Upper lobe of left lung (tissue), 6 donors: ENCODE results near the gene DEGS1. TPM values are rescaled to one million over a fixed set of nuclear protein-coding genes. Genes with fewer than 3 reads are reported as not detected.

Source experiments
- ATAC-seq, 2 donors: fragments of 200-7000 bp; cut with Tn5 transposase; one replicate each; pipeline ENCODE4 v1.9.1; 2022; ENCODE audit warnings: mild to moderate bottlenecking in 2 of 2, moderate library complexity in 2 of 2; ENCODE audit not compliant: low FRiP score in 2 of 2
- DNase-seq, 2 donors: peaks; one replicate each; pipeline ENCODE4 v3.0.0-alpha.2; 2019 to 2020
- H3K27ac ChIP-seq, 4 donors: fragments of 200-600 bp; sonication (generic); one replicate each; pipeline ENCODE4 v1.5.1; 2016 to 2019
- H3K27me3 ChIP-seq, 4 donors: fragments of 200-600 bp; sonication (generic); one replicate each; pipeline ENCODE4 v1.5.1; 2017 to 2019
- H3K36me3 ChIP-seq, 4 donors: fragments of 200-600 bp; sonication (generic); one replicate each; pipeline ENCODE4 v1.5.1; 2016 to 2019
- H3K4me1 ChIP-seq, 4 donors: fragments of 200-600 bp; sonication (generic); one replicate each; pipeline ENCODE4 v1.5.1; 2018 to 2019
- H3K4me3 ChIP-seq, 4 donors: fragments of 200-600 bp; sonication (generic); one replicate each; pipeline ENCODE4 v1.5.1; 2017 to 2019; ENCODE audit warnings: mild to moderate bottlenecking in 2 of 4, moderate library complexity in 1 of 4
- H3K9me3 ChIP-seq, 4 donors: fragments of 200-600 bp; sonication (generic); one replicate each; pipeline ENCODE4 v1.5.1; 2018 to 2019
- EP300 ChIP-seq, 4 donors: sonication (generic); formaldehyde crosslinking; IDR thresholded peaks; one replicate each; pipeline ENCODE4 v1.5.1; 2017; ENCODE audit warnings: antibody characterized with exemption in 4 of 4, control low read depth in 2 of 4
- POLR2A ChIP-seq, 4 donors: fragments of 450-650 bp; IDR thresholded peaks; one replicate each; pipeline ENCODE4 v1.5.1; 2016 to 2017; ENCODE audit warnings: antibody characterized with exemption in 4 of 4, mild to moderate bottlenecking in 2 of 4
- POLR2AphosphoS5 ChIP-seq, 2 donors: sonication (generic); formaldehyde crosslinking; IDR thresholded peaks; one replicate each; pipeline ENCODE4 v1.5.1; 2017; ENCODE audit warnings: antibody characterized with exemption in 2 of 2
- WGBS, 2 donors: methylation state at CpG; one replicate each; pipeline ENCODE4 v1.1.5; 2017 to 2018; 5-methylcytosine and 5-hydroxymethylcytosine counted together
- total RNA-seq, 6 donors: library from RNA; depleted of rRNA in 4 of 6; stranded (reverse); fragments of >200 nt in 4 of 6; gene quantifications; one replicate each; pipeline versions ENCODE4 v1.1.0 to v1.2.1, GENCODE V29; 2016 to 2021
- TF ChIP-seq, protein P1 (sequence below), 6 experiments: fragments of 450-650 bp in 4 of 6; fragments of 200-600 bp in 2 of 6; sonication (generic) in 2 of 6; IDR thresholded peaks; one replicate each; pipeline ENCODE4 v1.5.1; 2016 to 2019; ENCODE audit warnings: antibody characterized with exemption in 6 of 6
- donor health status: DM: no; HTN: no; CAD: no; lungs with moderate emphysema.
- donor health status: DM: no; HTN: yes; CAD: no; lungs with severe emphysema.

Gene DEGS1
- total RNA-seq, 6 donors from 2014 or later = 24.3 to 79.2 (median 67.4) TPM

DNA sequence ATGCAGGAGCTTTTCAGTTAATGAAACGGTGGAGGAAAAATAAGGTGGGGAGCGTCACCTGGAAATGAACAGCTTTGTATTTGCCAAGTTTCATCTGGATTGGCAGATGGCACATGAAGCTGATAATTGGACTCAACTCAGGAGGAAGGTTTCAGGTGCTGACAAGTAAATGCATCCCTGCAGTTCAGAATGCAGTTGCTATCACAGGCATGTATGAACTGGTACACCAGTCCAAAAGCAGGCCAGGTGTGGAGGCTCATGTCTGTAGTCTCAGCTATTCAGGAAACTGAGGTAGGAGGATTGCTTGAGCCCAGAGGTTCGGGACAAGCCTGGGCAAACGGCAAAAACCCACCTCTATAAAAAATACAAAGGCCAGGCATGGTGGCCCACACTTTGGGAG lies 15.5 kb downstream of the DEGS1 start:
- no peak for DNase-seq
- 87 to 92% methylated on average over 4 of the region's 4 CpGs for WGBS, 2 donors
- Histone ChIP-seq H3K27me3 (no peaks in the 10 kb centered on the region), H3K36me3 (peaks cover 0 to 2% (median under 1%) of the 10 kb centered on the region in 4 donors), H3K4me1 (peaks cover 0 to 9% (median under 1%) of the 10 kb centered on the region in 4 donors), H3K27ac (no peak overlapping the region), H3K4me3 (no peak overlapping the region), H3K9me3 (no peaks in the 10 kb centered on the region)
- no peak for ATAC-seq
- TF ChIP-seq POLR2AphosphoS5 (IDR thresholded peaks at IDR 0.05) (no peak), EP300 (IDR thresholded peaks at IDR 0.05) (no peak), POLR2A (IDR thresholded peaks at IDR 0.05) (no peak)
- TF ChIP-seq, protein P1, sequence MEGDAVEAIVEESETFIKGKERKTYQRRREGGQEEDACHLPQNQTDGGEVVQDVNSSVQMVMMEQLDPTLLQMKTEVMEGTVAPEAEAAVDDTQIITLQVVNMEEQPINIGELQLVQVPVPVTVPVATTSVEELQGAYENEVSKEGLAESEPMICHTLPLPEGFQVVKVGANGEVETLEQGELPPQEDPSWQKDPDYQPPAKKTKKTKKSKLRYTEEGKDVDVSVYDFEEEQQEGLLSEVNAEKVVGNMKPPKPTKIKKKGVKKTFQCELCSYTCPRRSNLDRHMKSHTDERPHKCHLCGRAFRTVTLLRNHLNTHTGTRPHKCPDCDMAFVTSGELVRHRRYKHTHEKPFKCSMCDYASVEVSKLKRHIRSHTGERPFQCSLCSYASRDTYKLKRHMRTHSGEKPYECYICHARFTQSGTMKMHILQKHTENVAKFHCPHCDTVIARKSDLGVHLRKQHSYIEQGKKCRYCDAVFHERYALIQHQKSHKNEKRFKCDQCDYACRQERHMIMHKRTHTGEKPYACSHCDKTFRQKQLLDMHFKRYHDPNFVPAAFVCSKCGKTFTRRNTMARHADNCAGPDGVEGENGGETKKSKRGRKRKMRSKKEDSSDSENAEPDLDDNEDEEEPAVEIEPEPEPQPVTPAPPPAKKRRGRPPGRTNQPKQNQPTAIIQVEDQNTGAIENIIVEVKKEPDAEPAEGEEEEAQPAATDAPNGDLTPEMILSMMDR (IDR thresholded peaks at IDR 0.05) = no peak

DNA sequence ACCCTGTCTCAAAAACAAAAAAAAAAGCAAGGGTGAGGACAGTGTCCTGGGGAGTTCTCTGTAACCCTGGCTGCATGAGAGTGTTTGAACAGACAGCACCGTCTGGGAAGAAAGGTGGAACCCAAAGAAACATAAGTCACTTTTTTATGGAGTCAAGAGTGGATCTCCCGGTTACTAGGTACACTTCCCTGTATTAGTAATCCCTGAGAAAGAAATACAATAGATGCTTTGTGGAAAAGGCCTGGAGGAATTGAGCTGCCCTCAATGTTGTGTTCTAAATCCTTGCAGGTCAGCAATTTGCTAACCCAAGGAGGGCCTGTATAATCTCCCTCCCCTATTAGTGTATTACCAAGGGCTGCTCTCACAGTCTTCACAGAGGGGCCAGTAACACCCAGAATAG lies 16.6 kb downstream of the DEGS1 start:
- no peak overlapping the region for H3K4me3 ChIP-seq
- H3K4me1 ChIP-seq = peaks cover 6 to 18% (median 10%) of the 10 kb centered on the region in 4 donors
- H3K9me3 ChIP-seq = no peaks in the 10 kb centered on the region
- no peak for DNase-seq
- no peak for TF ChIP-seq POLR2AphosphoS5 (IDR thresholded peaks at IDR 0.05)
- TF ChIP-seq EP300 (IDR thresholded peaks at IDR 0.05) = no peak
- no peak for TF ChIP-seq POLR2A (IDR thresholded peaks at IDR 0.05)
- TF ChIP-seq, protein P1 (IDR thresholded peaks at IDR 0.05) = no peak
- no peaks in the 10 kb centered on the region for H3K36me3 ChIP-seq
- no peak overlapping the region for H3K27ac ChIP-seq
- no peak for ATAC-seq
- H3K27me3 ChIP-seq = no peaks in the 10 kb centered on the region
- WGBS, 2 donors = 82 to 93% methylated on average over 2 of the region's 2 CpGs

DNA sequence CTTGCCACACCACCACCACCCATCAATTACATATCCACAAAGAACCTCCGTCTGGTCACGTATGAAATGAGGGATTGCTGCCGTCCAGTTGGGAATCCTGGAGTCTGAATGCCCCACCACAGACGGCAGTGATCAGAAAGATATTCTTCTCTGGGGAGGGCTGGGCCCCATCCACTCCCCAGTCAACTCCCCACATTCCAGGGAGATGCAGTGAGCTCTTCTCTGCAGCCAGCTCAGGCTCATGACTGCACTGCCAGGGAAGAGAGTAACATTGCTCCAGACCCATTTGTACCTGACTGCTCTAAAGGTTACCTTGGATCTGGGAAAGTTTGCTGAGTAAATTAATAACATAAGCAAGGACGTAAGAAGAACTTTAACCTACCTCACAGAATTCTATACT lies 18.3 kb downstream of the DEGS1 start:
- H3K9me3 ChIP-seq = no peaks in the 10 kb centered on the region
- no peak for TF ChIP-seq POLR2AphosphoS5 (IDR thresholded peaks at IDR 0.05)
- TF ChIP-seq, protein P1 (IDR thresholded peaks at IDR 0.05) = no peak
- TF ChIP-seq EP300 (IDR thresholded peaks at IDR 0.05) = no peak
- TF ChIP-seq POLR2A (IDR thresholded peaks at IDR 0.05) = no peak
- no peak for DNase-seq
- H3K4me1 ChIP-seq = peaks cover 13 to 26% (median 20%) of the 10 kb centered on the region in 4 donors
- no peaks in the 10 kb centered on the region for H3K36me3 ChIP-seq
- ATAC-seq = no peak
- WGBS, 2 donors = 98 to 100% methylated on average over 3 to 5 of the region's 5 CpGs
- no peak overlapping the region for H3K27ac ChIP-seq
- no peaks in the 10 kb centered on the region for H3K27me3 ChIP-seq
- no peak overlapping the region for H3K4me3 ChIP-seq

DNA sequence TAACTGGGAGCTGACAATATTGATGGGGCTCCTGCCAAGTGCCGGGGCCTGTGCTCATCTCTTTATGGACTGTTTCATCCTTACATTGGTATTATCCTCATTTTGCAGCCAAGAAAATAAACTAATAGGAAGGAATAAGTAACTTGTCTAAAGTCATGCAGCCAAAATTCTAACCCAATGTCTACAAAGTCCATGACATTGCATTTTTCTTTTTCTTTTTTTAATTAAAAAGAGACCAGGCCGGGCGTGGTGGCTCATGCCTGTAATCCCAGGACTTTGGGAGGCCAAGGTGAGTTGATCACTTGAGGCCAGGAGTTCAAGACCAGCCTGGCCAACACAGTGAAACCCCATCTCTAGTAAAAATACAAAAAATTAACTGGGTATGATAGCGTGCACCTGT lies 18.8 kb downstream of the DEGS1 start:
- no peak for ATAC-seq
- 95% methylated on average over 4 of the region's 4 CpGs for WGBS, 2 donors
- TF ChIP-seq EP300 (IDR thresholded peaks at IDR 0.05) (no peak), POLR2A (IDR thresholded peaks at IDR 0.05) (no peak), POLR2AphosphoS5 (IDR thresholded peaks at IDR 0.05) (no peak)
- TF ChIP-seq, protein P1 (IDR thresholded peaks at IDR 0.05) = no peak
- Histone ChIP-seq H3K4me3 (no peak overlapping the region), H3K27me3 (no peaks in the 10 kb centered on the region), H3K4me1 (peaks cover 13 to 26% (median 20%) of the 10 kb centered on the region in 4 donors), H3K9me3 (no peaks in the 10 kb centered on the region), H3K36me3 (no peaks in the 10 kb centered on the region), H3K27ac (no peak overlapping the region)
- DNase-seq = no peak
